NCI-H82 treated with DMSO at 0.1 percent for 48 hours (cell line): Measurements from ENCODE around the gene SMCO4.
"Not testable (repeated sequence)": the region's sequence is repeated elsewhere in the genome, so short reads cannot be mapped to it uniquely, and the experiment has no call there.

Experiments used
- DNase-seq: peaks from one replicate; lab custom pipeline; 2025; ENCODE audit not compliant: unreplicated experiment; lab: John Stamatoyannopoulos, UW

SMCO4 gene, protein sequence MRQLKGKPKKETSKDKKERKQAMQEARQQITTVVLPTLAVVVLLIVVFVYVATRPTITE

DNA sequence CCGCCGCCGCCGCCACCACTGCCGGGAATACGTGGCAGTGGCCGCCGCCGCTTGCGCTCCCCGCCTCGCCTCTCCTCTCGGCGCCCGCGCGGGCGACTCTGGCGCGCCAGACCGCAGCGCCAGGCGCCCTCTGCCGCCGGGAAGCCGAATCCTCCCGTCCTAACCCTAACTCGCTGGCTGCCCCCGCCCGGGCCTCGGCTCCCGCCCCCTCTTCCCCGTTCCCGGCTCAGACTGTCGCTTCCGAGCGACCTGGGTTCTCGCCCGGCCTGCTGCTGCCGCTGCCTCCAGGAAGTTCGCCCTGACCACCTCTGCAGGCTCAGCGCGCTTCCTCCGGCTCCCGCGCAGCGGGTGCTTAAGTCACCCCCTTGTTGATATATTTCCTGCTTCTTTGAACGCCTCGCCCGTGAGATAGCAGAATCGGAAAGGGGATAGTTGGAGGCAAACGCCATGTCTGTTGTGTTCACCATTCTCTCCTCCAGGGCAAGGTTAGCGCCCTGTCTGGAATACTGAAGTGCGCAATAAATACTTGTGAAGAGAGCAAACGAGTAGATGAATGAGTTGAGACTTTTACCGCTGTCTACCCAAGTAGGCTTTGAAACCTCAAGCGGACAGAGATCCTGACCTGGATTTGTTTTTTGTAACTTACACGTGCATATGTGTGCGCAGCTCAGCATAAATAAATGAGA lies at the start of gene SMCO4:
SMCO4 (minus strand) TSS at position 100 of the 686 bp plus-strand sequence. CDS start 64,202 bp downstream, outside the sequence.
- DNase-seq, result peak; percentile 65

DNA sequence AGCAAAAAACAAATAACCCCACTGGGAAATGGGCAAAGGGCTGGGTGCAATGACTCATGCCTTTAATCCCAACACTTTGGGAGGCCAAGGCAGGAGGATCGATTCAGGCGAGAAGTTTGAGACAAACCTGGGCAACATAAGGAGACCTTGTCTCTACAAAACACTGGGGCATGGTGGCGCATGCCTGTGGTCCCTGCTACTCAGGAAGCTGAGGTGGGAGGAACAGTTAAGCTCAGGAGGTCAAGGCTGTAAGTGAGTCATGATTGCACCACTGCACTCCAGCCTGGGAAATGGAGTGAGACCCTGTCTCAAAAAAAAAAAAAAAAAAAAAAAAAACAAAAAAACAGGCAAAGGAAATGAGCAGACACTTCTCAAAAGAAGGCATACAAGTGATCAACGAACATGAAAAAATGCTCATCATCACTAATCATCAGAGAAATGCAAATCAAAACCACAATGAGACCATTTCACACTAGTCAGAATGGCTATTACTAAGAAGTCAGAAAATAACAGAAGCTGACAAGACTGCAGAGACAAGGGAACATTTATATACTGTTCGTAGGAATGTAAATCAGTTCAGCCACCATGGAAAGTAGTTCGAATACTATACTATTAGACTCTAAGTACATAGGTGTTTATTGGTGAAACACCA lies 48.2 kb upstream of the SMCO4 start:
- no peak for DNase-seq

DNA sequence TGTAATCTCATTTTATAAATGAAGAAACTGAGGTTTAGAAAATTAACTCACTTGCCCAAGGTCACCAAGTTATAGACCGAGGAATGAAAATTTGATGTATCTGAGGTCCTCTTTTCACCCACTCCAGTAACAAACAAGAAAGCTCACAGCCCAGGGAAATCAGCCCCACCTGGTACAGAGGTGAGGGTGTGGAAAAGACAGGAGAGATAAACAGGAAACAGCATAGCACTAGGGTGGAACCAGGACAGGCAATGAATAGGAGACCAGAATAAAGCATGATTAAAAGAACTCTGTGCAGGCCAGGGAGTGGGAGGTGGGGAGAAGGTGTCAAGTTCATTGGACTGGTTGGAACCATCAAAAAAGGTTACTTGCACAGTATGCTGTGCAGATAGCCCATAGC lies 46.2 kb upstream of the SMCO4 start:
- no peak for DNase-seq

DNA sequence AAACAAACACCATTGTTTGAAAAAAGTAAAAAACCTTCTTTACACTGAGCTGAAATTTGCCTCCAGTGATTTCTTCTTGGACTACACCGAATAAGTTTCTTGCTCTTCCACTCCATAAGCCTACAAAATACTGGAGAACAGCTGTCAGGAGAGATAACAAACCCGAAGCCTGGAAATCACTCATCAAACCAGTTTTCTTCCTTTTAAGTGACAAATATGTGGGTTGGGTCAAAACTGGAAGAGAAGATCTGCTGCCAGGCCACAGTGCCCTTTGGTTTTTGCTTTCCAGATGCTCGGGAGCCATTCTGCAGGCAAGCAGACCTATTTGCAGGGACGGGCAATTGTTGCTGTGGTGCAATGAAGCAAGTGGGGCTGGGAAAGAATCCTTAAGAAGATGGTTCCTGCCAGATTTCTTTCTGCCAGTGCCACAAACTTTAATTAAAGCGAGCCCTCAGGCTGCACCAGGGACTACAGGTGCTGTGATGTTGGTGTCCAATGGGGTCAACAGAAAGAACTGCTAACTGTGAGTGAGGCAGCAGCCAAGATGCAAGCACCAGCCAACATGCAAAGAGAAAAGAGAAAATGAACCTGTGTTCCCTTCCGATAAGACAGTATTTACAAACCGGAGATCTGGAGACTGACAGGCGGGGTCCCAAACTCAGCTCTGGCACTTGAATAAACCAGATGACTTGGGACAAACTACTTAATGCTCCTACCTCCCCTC lies 44.8 kb upstream of the SMCO4 start:
- DNase-seq, result no peak

DNA sequence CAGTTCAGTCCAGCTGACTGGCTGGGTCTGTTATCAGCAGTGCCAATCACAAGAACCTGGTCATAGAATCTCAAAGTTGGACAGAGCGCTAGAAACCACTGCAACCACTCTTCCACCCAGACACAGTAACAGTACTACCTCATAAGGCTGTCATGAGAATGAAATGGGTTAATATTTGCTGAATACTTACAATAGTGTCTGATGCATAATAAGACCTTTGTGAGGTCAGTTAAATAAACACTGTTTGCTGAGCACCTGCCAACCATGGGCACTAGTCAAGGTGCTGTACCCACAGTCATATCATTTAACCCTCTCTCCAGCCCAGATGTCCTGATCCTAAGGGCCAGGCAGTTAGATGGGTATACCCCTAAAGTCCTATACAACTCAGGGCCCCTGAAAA lies 44.2 kb upstream of the SMCO4 start:
- DNase-seq, result not testable (repeated sequence)

DNA sequence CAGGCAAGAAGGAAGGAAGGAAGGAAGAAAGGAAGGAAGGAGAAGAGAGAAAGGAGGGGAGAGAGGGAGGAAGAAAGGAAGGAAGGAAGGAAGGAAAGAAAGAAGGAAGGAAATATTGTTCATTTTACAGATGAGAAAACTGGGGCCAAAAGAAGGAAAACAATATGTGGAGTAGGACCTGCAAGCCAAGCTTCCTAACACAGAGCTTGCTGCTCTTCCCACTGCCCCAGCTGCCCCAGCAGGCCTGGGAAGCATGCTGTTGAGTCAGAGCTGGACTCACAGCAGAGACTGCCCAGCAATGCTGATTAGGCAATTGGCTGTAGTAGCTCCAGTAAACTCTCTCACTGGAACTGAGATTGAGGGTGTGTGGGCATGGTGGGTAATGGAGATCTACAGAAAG lies 42.6 kb upstream of the SMCO4 start:
- no peak for DNase-seq

DNA sequence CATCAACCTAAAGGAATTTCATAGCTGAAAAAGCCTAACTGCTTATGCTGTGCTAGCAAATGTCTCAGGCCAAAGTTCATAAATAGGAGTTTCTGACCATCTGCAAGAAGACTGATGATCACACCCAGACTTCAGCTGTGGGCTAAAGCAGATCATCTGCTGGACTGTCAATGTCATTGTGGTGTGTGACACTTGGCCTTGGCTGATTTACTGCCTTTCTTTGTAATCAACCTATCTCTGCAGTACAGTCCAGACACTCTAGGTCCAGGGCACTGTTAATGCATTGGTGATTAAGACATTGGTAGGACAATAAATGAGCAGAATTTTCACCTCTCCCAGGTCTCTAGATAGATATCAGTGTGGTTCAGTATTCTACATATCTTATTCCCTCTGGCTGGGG lies 40.3 kb upstream of the SMCO4 start:
- DNase-seq, result no peak

DNA sequence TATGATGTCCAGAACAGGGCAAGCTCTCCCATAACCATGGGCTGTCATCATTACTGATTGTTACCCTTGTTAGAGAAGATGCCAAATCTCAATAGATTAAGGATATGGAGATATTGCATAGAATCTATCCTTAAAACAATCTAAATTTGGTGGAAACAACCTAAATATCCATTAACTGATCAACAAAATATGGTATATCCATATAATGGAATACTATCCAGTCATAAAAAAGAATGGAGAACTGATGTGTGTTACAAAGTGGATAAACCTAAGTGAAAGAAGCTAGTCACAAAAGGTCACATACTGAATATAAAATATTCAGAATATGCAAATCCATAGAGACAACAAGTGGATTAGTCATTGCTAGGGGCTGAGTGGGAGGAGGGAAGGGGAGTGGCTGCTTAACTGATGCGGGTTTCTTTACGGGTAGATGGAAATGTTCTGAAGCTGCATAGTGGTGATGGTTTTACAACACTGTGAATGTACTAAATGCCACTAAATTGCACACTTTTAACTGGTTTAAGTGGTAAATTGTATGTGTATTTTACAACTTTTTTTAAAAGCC lies 36.1 kb upstream of the SMCO4 start:
- no peak for DNase-seq

DNA sequence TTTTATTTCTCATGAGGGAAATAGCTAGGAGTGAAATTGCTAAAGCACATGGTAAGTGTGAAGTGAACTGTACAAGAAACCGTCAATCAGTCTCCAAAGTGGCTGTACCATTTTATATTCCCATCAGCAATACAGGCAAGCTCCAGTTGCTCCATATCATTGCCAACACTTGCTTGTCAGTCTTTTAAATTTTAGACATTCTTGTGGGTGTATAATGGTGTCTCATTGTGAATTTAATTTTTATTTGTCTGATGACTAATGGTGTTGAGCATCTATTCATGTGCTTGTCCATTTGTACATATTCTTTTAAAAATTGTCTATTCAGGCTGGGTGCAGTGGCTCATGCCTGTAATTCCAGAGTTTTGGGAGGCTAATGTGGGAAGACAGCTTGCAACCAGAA lies 34.1 kb upstream of the SMCO4 start:
- DNase-seq, result no peak

DNA sequence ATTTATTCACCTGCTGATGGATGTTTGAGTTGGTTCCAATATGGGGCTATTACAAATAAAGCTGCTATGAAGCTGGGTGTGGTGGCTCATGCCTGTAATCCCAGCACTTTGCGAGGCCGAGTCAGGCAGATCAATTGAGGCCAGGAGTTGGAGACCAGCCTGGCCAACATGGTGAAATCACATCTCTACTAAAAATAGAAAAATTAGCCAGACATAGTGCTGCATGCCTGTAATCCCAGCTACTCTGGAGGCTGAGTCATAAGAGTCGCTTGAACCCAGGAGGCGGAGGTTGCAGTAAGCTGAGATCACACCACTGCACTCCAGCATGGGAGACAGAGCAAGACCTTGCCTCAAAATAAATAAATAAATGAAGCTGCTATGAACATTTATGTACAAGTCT lies 33.7 kb upstream of the SMCO4 start:
- DNase-seq, result not testable (repeated sequence)

DNA sequence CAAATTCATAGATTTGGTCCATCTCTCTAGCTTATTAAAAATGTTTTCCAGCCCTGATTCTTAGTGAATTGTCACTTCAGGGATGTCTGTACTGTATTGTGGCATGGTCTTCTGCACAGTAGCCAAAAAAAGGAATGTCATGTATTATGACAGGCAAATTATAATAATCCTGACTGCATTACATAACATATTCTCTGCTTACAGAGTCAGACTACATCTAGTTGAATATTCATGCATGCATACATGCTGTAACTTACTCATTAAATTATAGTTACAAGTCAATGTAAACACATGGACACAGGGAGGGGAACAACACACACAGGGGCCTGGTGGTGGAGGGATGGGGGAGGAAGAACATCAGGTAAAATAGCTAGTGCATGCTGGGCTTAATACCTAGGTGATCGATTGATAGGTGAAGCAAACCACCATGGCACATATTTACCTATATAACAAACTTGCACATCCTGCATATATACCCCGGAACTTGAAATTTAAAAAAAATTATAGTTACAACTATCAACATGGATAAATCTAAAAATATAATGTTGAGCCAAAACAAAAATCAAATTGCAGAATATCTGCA lies 31.5 kb upstream of the SMCO4 start:
- DNase-seq, result no peak

DNA sequence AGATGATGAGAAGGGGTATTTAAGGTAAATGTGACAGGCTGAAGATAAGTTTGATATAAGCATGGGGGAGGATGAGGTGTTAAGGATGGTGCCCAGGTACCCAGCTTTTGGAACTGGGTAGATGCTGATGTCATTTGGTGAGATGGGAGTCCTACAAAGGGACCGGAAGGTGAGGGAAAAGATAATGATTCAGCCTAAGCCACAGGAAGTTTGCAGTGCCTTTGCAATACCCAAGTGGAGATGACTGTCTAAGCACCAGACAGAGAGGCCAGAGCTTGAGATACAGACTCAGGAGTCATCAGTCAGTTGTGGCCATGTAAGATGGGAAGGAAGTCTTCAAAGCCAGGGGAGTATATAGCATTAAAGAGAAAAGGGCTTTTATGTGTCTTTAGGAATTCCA lies 30.0 kb upstream of the SMCO4 start:
- no peak for DNase-seq

DNA sequence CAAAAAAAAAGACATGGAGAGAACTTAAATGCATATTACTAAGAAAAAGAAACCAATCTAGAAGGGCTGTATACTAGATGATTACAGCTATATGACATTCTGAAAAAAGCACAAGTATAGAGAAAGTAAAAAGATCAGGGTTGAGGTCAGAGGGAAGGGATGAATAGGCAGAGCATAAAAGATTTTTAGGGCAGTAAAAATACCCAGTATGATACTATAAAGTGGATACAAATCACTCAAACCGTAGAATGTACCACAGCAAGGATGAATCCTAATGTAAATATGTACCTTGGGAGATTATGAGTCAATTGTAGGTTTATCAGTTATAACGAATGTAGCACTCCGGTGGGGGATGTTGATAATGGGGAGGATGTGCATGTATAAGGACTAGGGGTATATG lies 29.4 kb upstream of the SMCO4 start:
- DNase-seq, result no peak

DNA sequence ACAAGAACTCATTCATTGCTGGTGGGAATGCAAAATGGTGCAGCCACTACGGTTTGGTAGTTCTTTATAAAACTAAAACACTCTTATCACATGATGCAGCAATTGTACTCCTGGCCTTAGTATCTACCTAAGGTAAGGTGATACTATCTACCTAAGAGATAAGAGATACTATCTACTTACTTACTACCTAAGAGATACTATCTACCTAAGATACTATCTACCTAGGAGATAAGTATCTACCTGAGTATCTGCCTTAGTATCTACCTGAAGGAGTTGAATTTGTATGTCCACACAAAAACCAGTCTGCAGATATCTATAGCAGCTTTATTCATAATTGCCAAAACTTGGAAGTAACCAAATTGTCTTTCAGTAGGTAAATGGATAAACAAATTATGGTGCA lies 29.0 kb upstream of the SMCO4 start:
- no peak for DNase-seq

DNA sequence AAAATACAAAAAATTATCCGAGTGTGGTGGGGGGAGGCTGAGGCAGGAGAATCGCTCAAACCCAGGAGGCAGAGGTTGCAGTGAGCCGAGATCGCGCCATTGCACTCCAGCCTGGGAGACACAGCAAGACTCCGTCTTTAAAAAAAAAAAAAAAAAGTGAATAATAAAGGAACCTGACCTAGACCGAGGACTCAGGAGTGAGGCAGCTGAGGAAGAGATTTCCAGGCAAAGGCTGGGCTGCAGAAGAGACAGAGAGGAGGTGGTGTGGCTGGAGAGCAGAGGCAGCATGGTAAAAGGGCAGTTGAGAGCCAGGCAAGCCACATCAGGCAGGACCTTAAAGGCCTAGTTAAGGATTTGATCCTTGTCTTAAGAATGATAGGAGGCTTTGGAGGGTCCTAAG lies 28.4 kb upstream of the SMCO4 start:
- DNase-seq, result no peak

DNA sequence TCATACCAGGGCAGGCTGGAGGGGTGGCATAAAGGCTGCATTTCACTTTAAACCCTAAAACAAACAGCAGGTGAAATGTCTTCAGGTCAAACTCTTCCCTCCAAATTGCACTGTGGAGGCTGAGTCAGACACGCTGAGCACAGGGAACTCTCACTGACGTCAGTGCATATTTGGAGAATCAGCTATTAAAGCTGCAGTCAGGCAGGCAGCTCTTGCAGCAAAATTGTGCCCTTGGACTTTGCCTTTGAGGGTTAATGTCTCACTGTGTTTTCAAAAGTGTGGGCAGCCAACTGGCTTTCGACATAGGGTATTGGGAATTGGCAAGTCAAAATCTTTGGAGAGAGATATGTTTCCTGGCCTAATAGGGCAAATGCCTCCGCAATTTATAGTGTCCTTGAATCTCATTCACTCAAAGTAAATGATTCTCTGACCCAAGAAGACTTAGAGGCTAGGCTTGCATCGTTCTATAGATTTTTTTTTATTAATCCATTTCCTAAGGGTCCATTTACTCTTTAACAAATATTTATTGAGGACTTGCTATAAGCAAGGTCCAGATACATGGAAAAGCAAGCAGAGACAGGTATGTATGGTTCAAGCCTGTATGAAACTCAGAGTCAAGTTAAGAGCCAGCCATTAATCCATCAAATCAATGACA lies 27.7 kb upstream of the SMCO4 start:
- DNase-seq, result no peak

DNA sequence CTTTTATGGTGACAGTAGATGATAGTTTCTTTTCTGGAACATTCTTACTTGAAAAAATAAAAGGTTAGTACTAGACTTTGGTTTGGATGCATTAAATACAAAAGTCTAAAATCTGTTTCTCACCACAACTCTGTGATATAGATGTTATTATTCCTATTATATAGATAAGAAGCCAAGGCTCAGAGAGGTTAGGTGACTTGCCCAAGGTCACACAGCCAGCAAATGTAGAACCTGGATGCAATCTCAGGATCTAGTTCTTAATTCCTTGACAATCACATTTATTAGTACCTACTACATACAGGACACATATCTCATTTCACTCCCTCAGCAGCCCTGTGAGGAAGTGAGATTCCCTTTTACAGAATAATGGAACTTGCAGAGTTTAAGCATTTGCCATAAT lies 26.3 kb upstream of the SMCO4 start:
- no peak for DNase-seq

DNA sequence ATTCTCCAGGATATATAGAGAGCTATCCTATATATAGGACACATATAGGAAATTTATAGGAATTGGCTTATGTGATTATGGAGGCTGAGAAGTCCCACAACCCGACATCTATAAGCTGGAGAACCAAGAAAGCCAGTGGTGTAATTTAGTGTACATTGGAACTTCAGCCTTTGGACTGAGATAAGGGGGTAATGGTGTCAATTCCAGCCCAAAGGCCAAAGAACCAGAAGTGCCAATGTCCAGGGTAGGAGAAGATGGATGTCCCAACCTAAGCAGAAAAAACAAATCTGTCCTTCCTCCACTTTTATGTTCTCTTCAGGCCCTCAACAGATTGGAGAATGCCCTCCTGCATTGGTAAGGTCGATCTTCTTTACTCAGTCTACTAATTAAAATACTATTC lies 25.5 kb upstream of the SMCO4 start:
- no peak for DNase-seq

DNA sequence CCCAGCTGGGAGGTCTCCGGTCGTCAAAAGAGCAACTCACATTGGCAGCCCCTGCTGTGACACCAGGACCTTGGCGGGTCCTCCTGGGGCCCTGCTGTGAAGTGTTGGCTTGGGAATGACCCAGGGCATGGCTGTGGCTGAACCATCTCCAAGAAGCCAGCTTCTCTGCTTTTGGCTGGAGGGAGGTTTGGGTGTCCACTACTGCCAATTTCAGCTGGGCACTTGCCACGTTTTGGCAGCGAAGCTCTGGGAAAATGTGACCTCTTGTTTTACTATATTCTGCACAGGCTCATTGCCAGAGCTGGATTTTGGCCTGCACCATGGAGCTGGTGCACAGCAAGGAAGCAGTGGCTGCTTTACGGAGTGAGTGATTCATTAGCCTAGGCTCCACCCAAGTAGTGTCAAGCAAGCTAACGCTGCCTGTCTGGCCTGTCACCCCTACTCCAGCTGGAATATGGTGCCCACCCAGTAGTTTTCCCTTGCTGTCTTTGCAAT lies 24.3 kb upstream of the SMCO4 start:
- DNase-seq, result no peak

DNA sequence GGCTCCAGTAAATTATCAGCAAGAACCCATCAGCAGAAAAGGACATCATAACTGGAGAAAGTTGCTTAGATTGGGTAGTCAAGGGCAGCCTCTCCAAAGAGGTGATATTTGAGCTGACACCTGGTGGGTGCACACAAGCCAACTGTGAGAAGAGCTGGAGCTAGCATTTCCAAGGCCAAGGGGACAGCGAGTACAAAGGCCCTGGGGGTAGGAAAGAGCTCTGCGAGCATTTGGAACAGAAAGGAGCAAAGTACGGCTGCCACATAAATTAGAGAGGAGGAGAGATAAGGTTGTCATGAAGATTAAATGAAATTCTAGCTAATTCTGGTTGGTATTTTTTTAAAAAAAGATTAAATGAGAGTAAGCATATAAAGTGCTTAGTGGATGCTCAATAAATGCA lies 21.7 kb upstream of the SMCO4 start:
- no peak for DNase-seq

DNA sequence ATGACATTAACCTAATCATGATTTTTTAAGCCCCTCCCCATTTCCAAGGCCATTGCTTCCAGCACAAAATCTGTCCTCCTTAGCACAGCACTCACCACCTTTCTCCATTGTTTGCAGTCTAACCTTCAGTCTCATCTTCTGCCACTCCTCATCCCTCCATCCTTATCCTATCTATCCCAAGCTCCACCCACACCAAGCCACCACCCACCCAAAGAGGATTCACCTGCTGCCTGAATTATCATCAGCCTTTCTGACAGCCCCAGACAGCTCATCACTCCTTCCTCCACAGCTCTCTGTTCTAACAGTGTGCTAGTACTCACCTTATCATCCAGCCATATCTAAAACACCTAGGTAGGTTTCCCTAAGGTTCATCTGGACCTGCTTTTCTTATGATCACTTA lies 20.7 kb upstream of the SMCO4 start:
- no peak for DNase-seq
